ENCODE results near the gene FMNL2. TPM values are rescaled to one million over a fixed set of nuclear protein-coding genes. Genes with fewer than 3 reads are reported as not detected.
A peak's percentile ranks its signal among the peaks of the same experiment; 100 is the strongest.

Gene FMNL2
- polyA plus RNA-seq, 3 donors, result 86.0 to 102 (median 99.9) TPM

GRCh38 chr2:152577579-152577978, 242.6 kb downstream of the FMNL2 start:
- DNase-seq, result peak; percentile 41

- no peak for DNase-seq
Observed at GRCh38 chr2:152578573-152578972, 243.6 kb downstream of the FMNL2 start.

GRCh38 chr2:152580714-152581113, 245.7 kb downstream of the FMNL2 start:
- DNase-seq, result no peak

GRCh38 chr2:152581360-152581759, 246.4 kb downstream of the FMNL2 start:
- DNase-seq, result no peak

GRCh38 chr2:152582081-152582480, 247.1 kb downstream of the FMNL2 start:
- DNase-seq, result no peak

GRCh38 chr2:152583512-152584229, 248.7 kb downstream of the FMNL2 start:
- DNase-seq, result no peak

GRCh38 chr2:152584301-152584700, 249.3 kb downstream of the FMNL2 start:
- no peak for DNase-seq

- DNase-seq, result no peak
Observed at GRCh38 chr2:152585830-152586484, 251.0 kb downstream of the FMNL2 start.

- DNase-seq, result no peak
Observed at GRCh38 chr2:152587187-152587947, 252.4 kb downstream of the FMNL2 start.

- DNase-seq, result no peak
Observed at GRCh38 chr2:152588998-152589397, 254.0 kb downstream of the FMNL2 start.

GRCh38 chr2:152594022-152594766, 259.2 kb downstream of the FMNL2 start:
- DNase-seq, result no peak

GRCh38 chr2:152594792-152595191, 259.8 kb downstream of the FMNL2 start:
- no peak for DNase-seq

- DNase-seq, result no peak
Observed at GRCh38 chr2:152598975-152599759, 264.2 kb downstream of the FMNL2 start.

GRCh38 chr2:152600051-152600657, 265.2 kb downstream of the FMNL2 start:
- no peak for DNase-seq

- DNase-seq, result no peak
Observed at GRCh38 chr2:152600697-152601096, 265.7 kb downstream of the FMNL2 start.

- no peak for DNase-seq
Observed at GRCh38 chr2:152602750-152603149, 267.8 kb downstream of the FMNL2 start.

GRCh38 chr2:152603166-152603565, 268.2 kb downstream of the FMNL2 start:
- no peak for DNase-seq

- no peak for DNase-seq
Observed at GRCh38 chr2:152606081-152606480, 271.1 kb downstream of the FMNL2 start.

GRCh38 chr2:152606941-152607340, 272.0 kb downstream of the FMNL2 start:
- DNase-seq, result no peak

- no peak for DNase-seq
Observed at GRCh38 chr2:152607793-152608300, 272.9 kb downstream of the FMNL2 start.

GRCh38 chr2:152609154-152609553, 274.2 kb downstream of the FMNL2 start:
- no peak for DNase-seq

All from renal pelvis (tissue), 4 donors.